ENCODE measurements around the gene ZNF431.

Gene ZNF431

DNA sequence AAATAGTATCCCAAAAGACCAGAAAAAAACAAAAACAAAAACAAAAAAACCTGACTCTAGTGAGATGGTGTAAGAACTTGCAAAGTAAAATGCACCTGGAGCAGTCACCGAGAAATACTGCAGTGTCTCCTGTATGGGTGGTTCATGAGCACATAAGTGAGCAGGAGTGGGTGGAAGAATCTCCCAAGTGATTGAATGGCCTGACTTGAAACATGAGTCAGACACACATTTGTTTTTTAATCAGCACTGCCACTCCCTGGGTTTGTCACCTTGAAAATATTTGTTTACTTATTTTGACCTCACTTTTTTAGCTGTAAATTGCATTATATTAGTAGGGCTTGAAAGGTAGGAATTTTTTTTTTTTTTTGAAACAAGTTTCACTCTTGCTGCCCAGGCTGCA is 2.0 kb downstream of the ZNF431 start:
- Histone ChIP-seq H3K4me3 (replicated peaks; ENCODE audit: insufficient read depth, low read length) (no peak overlapping the region), H3K27ac (replicated peaks) (no peak overlapping the region), H3K27me3 (ENCODE audit: insufficient read depth, poor library complexity, severe bottlenecking) (no peaks in the 10 kb centered on the region)
- no peak for DNase-seq (ENCODE audit: low read depth in 1 of 2, low spot score in 1 of 2)
- no peak for TF ChIP-seq GABPA (IDR thresholded peaks at IDR 0.05; ENCODE audit: low read depth)
- TF ChIP-seq, protein P1, sequence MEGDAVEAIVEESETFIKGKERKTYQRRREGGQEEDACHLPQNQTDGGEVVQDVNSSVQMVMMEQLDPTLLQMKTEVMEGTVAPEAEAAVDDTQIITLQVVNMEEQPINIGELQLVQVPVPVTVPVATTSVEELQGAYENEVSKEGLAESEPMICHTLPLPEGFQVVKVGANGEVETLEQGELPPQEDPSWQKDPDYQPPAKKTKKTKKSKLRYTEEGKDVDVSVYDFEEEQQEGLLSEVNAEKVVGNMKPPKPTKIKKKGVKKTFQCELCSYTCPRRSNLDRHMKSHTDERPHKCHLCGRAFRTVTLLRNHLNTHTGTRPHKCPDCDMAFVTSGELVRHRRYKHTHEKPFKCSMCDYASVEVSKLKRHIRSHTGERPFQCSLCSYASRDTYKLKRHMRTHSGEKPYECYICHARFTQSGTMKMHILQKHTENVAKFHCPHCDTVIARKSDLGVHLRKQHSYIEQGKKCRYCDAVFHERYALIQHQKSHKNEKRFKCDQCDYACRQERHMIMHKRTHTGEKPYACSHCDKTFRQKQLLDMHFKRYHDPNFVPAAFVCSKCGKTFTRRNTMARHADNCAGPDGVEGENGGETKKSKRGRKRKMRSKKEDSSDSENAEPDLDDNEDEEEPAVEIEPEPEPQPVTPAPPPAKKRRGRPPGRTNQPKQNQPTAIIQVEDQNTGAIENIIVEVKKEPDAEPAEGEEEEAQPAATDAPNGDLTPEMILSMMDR (IDR thresholded peaks at IDR 0.05; ENCODE audit: insufficient read depth, low read length), result no peak
- no peak for TF ChIP-seq SPI1 (IDR thresholded peaks at IDR 0.05; ENCODE audit: borderline replicate concordance, low read depth)
- no peak for TF ChIP-seq POLR2AphosphoS5 (IDR thresholded peaks at IDR 0.05; ENCODE audit: low read depth)

DNA sequence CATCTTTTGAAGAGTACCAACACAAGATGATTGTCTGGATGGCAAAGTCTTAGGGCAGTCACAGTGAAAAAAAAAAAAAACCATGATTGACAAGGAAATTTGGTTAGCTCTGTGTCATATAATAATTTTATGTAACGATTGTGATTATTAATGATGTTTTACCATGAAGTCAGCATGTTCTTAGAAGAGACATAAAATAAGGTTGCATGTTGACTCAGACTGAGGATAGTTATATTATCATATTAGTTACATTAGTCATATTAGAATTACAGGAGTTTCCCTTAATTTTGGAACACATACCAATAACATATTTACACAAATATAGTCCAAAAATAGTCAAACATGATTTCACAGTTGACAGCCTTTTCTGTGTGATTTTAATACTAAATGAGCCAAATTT is 5.7 kb downstream of the ZNF431 start:
- H3K4me3 ChIP-seq (replicated peaks; ENCODE audit: insufficient read depth, low read length), result no peak overlapping the region
- no peak for TF ChIP-seq GABPA (IDR thresholded peaks at IDR 0.05; ENCODE audit: low read depth)
- TF ChIP-seq, protein P1 (IDR thresholded peaks at IDR 0.05; ENCODE audit: insufficient read depth, low read length), result no peak
- no peak for TF ChIP-seq POLR2AphosphoS5 (IDR thresholded peaks at IDR 0.05; ENCODE audit: low read depth)
- TF ChIP-seq, protein P2, sequence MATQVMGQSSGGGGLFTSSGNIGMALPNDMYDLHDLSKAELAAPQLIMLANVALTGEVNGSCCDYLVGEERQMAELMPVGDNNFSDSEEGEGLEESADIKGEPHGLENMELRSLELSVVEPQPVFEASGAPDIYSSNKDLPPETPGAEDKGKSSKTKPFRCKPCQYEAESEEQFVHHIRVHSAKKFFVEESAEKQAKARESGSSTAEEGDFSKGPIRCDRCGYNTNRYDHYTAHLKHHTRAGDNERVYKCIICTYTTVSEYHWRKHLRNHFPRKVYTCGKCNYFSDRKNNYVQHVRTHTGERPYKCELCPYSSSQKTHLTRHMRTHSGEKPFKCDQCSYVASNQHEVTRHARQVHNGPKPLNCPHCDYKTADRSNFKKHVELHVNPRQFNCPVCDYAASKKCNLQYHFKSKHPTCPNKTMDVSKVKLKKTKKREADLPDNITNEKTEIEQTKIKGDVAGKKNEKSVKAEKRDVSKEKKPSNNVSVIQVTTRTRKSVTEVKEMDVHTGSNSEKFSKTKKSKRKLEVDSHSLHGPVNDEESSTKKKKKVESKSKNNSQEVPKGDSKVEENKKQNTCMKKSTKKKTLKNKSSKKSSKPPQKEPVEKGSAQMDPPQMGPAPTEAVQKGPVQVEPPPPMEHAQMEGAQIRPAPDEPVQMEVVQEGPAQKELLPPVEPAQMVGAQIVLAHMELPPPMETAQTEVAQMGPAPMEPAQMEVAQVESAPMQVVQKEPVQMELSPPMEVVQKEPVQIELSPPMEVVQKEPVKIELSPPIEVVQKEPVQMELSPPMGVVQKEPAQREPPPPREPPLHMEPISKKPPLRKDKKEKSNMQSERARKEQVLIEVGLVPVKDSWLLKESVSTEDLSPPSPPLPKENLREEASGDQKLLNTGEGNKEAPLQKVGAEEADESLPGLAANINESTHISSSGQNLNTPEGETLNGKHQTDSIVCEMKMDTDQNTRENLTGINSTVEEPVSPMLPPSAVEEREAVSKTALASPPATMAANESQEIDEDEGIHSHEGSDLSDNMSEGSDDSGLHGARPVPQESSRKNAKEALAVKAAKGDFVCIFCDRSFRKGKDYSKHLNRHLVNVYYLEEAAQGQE (IDR thresholded peaks at IDR 0.05; ENCODE audit: insufficient replicate concordance, low read depth), result no peak
- TF ChIP-seq SPI1 (IDR thresholded peaks at IDR 0.05; ENCODE audit: borderline replicate concordance, low read depth), result no peak
- no peaks in the 10 kb centered on the region for H3K27me3 ChIP-seq (ENCODE audit: insufficient read depth, poor library complexity, severe bottlenecking)
- H3K27ac ChIP-seq (replicated peaks), result no peak overlapping the region
- DNase-seq (ENCODE audit: low read depth in 1 of 2, low spot score in 1 of 2), result no peak

DNA sequence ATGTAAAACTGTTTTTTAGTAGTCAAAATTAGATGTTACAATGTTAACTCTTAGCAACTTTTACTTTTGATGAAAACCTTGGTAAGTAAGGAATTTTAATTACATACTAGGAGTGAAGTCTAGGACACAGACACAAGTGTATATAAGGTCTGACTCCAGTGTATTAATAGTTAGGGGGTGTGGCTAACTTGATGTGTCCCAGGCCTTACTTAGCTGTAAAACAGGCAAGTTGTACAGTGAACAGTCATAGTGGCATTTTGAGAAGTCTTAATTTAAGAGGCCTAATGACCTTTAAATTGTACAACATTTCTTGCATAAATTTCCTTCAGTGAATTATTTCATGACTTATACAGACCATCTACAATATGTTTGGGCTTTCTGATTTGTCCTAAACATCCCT is 6.8 kb downstream of the ZNF431 start:
- H3K4me3 ChIP-seq (replicated peaks; ENCODE audit: insufficient read depth, low read length), result no peak overlapping the region
- TF ChIP-seq SPI1 (IDR thresholded peaks at IDR 0.05; ENCODE audit: borderline replicate concordance, low read depth) (no peak), POLR2AphosphoS5 (IDR thresholded peaks at IDR 0.05; ENCODE audit: low read depth) (no peak), GABPA (IDR thresholded peaks at IDR 0.05; ENCODE audit: low read depth) (no peak)
- TF ChIP-seq, protein P1 (IDR thresholded peaks at IDR 0.05; ENCODE audit: insufficient read depth, low read length), result no peak
- TF ChIP-seq, protein P2 (IDR thresholded peaks at IDR 0.05; ENCODE audit: insufficient replicate concordance, low read depth), result no peak
- no peak overlapping the region for H3K27ac ChIP-seq (replicated peaks)
- no peak for DNase-seq (ENCODE audit: low read depth in 1 of 2, low spot score in 1 of 2)
- H3K27me3 ChIP-seq (ENCODE audit: insufficient read depth, poor library complexity, severe bottlenecking), result no peaks in the 10 kb centered on the region

DNA sequence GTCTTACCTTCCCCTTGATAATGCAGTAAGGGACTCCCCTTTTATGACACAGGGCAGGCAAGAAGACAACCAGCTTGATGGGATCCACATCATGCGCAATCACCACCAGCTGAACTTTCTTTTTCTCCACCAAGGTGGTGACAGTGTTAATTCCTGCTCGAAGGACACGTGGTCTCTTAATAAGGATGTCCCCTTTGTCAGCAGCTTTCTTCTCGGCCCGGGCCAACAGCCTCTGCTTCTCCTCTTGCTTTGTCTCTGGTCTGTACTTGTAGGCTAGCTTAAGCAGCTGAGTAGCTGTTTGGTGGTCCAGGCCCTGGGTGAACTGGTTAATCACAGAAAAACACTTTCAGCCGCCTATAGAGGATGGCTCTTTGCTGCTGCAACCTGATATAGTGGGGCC is 8.0 kb downstream of the ZNF431 start:
- no peak overlapping the region for H3K27ac ChIP-seq (replicated peaks)
- H3K4me3 ChIP-seq (replicated peaks; ENCODE audit: insufficient read depth, low read length), result no peak overlapping the region
- TF ChIP-seq POLR2AphosphoS5 (IDR thresholded peaks at IDR 0.05; ENCODE audit: low read depth) (no peak), GABPA (IDR thresholded peaks at IDR 0.05; ENCODE audit: low read depth) (no peak)
- DNase-seq (ENCODE audit: low read depth in 1 of 2, low spot score in 1 of 2), result no peak
- no peaks in the 10 kb centered on the region for H3K27me3 ChIP-seq (ENCODE audit: insufficient read depth, poor library complexity, severe bottlenecking)
